Skin epidermis (tissue), 12 donors: ENCODE data around the gene ATPAF2.
A peak's percentile ranks its signal among the peaks of the same experiment; 100 is the strongest.
"Not testable (repeated sequence)": the region's sequence is repeated elsewhere in the genome, so short reads cannot be mapped to it uniquely, and the experiment has no call there.

Experiments used
- H3K27ac ChIP-seq, 21 experiments: fragments of 200-600 bp; sonication (generic) in 11 of 21; one replicate each; pipeline ENCODE4 v1.5.0; 2020; ENCODE audit warnings: mild to moderate bottlenecking in 3 of 21, inconsistent platforms in 2 of 21, moderate library complexity in 2 of 21
- H3K4me3 ChIP-seq, 7 experiments: fragments of 200-600 bp; sonication (generic) in 2 of 7; one replicate each; pipeline ENCODE4 v1.5.0; 2020; ENCODE audit warnings: inconsistent platforms in 2 of 7, mild to moderate bottlenecking in 2 of 7, moderate library complexity in 1 of 7

ATPAF2 gene

GRCh38 chr17:18017958-18018357 is 21.0 kb downstream of the ATPAF2 start:
- Histone ChIP-seq H3K4me3 (no peak overlapping the region), H3K27ac (peak overlapping the region in 1 of 21 experiments; percentile 34)

GRCh38 chr17:18016426-18016825 is 22.5 kb downstream of the ATPAF2 start:
- H3K27ac ChIP-seq: no peak overlapping the region
- H3K4me3 ChIP-seq: no peak overlapping the region

- H3K27ac ChIP-seq: no peak overlapping the region
- H3K4me3 ChIP-seq: no peak overlapping the region
Measured at GRCh38 chr17:18015593-18015992, 23.4 kb downstream of the ATPAF2 start.

GRCh38 chr17:18014006-18014405 is 25.0 kb downstream of the ATPAF2 start:
- Histone ChIP-seq H3K4me3 (no peak overlapping the region), H3K27ac (no peak overlapping the region)

- no peak overlapping the region for H3K27ac ChIP-seq
- no peak overlapping the region for H3K4me3 ChIP-seq
Measured at GRCh38 chr17:18011286-18011685, 27.7 kb downstream of the ATPAF2 start.

- no peak overlapping the region for H3K4me3 ChIP-seq
- no peak overlapping the region for H3K27ac ChIP-seq
Measured at GRCh38 chr17:18009609-18010420, 29.2 kb downstream of the ATPAF2 start.

GRCh38 chr17:18008496-18009268 is 30.3 kb downstream of the ATPAF2 start:
- H3K4me3 ChIP-seq: no peak overlapping the region
- no peak overlapping the region for H3K27ac ChIP-seq

- Histone ChIP-seq H3K27ac (no peak overlapping the region), H3K4me3 (no peak overlapping the region)
Measured at GRCh38 chr17:18006495-18007239, 32.3 kb downstream of the ATPAF2 start.

GRCh38 chr17:18005496-18005895 is 33.5 kb downstream of the ATPAF2 start:
- no peak overlapping the region for H3K27ac ChIP-seq
- no peak overlapping the region for H3K4me3 ChIP-seq

- Histone ChIP-seq H3K27ac (no peak overlapping the region), H3K4me3 (no peak overlapping the region)
Measured at GRCh38 chr17:18004884-18005305, 34.1 kb downstream of the ATPAF2 start.

- Histone ChIP-seq H3K27ac (no peak overlapping the region), H3K4me3 (no peak overlapping the region)
Measured at GRCh38 chr17:18004345-18004744, 34.6 kb downstream of the ATPAF2 start.

- H3K4me3 ChIP-seq: no peak overlapping the region
- H3K27ac ChIP-seq: no peak overlapping the region
Measured at GRCh38 chr17:18002171-18002570, 36.8 kb downstream of the ATPAF2 start.

- no peak overlapping the region for H3K27ac ChIP-seq
- no peak overlapping the region for H3K4me3 ChIP-seq
Measured at GRCh38 chr17:18000030-18000408, 38.9 kb downstream of the ATPAF2 start.

GRCh38 chr17:17999364-18000029 is 39.5 kb downstream of the ATPAF2 start:
- Histone ChIP-seq H3K4me3 (no peak overlapping the region), H3K27ac (no peak overlapping the region)

GRCh38 chr17:17998934-17999333 is 40.0 kb downstream of the ATPAF2 start:
- Histone ChIP-seq H3K27ac (no peak overlapping the region), H3K4me3 (no peak overlapping the region)

- H3K27ac ChIP-seq, H3K4me3 ChIP-seq: not testable (repeated sequence)
Measured at GRCh38 chr17:17995887-17996286, 43.1 kb downstream of the ATPAF2 start.

- Histone ChIP-seq H3K27ac (peak overlapping the region in 1 of 21 experiments; percentile 0), H3K4me3 (no peak overlapping the region)
Measured at GRCh38 chr17:17994271-17995069, 44.5 kb downstream of the ATPAF2 start.

- H3K4me3 ChIP-seq: no peak overlapping the region
- no peak overlapping the region for H3K27ac ChIP-seq
Measured at GRCh38 chr17:17993852-17994251, 45.1 kb downstream of the ATPAF2 start.

- no peak overlapping the region for H3K27ac ChIP-seq
- no peak overlapping the region for H3K4me3 ChIP-seq
Measured at GRCh38 chr17:17993366-17993765, 45.6 kb downstream of the ATPAF2 start.
